ENCODE data around the gene ETS1.

Gene ETS1

GRCh38 chr11:128536506-128536905 lies 50.9 kb downstream of the ETS1 start:
- TF ChIP-seq MAX (IDR thresholded peaks at IDR 0.05; ENCODE audit: low read depth, low read length), result no peak
- TF ChIP-seq CTCF (IDR thresholded peaks at IDR 0.05; ENCODE audit: low read depth, low read length), result no peak
- no peak for TF ChIP-seq POLR2A (IDR thresholded peaks at IDR 0.05; ENCODE audit: extremely low read depth, insufficient read length)
- TF ChIP-seq MYC (IDR thresholded peaks at IDR 0.05; ENCODE audit: low read depth, low read length), result no peak
- DNase-seq (ENCODE audit: low read depth), result no peak

GRCh38 chr11:128535468-128536457 lies 51.6 kb downstream of the ETS1 start:
- no peak for DNase-seq (ENCODE audit: low read depth)
- H3K4me3 ChIP-seq (ENCODE audit: low read depth, low read length), result no peak overlapping the region
- no peak for TF ChIP-seq MAX (IDR thresholded peaks at IDR 0.05; ENCODE audit: low read depth, low read length)
- TF ChIP-seq CTCF (IDR thresholded peaks at IDR 0.05; ENCODE audit: low read depth, low read length), result no peak
- no peak for TF ChIP-seq POLR2A (IDR thresholded peaks at IDR 0.05; ENCODE audit: extremely low read depth, insufficient read length)
- no peak for TF ChIP-seq MYC (IDR thresholded peaks at IDR 0.05; ENCODE audit: low read depth, low read length)

More at GRCh38 chr11:128536506-128536905, 50.9 kb downstream of the ETS1 start:
- no peak overlapping the region for H3K4me3 ChIP-seq (ENCODE audit: low read depth, low read length)

- no peak for DNase-seq (ENCODE audit: low read depth)
- TF ChIP-seq POLR2A (IDR thresholded peaks at IDR 0.05; ENCODE audit: extremely low read depth, insufficient read length) (no peak), CTCF (IDR thresholded peaks at IDR 0.05; ENCODE audit: low read depth, low read length) (no peak), MAX (IDR thresholded peaks at IDR 0.05; ENCODE audit: low read depth, low read length) (no peak), MYC (IDR thresholded peaks at IDR 0.05; ENCODE audit: low read depth, low read length) (no peak)
- no peak overlapping the region for H3K4me3 ChIP-seq (ENCODE audit: low read depth, low read length)
Measured at GRCh38 chr11:128533472-128533871, 53.9 kb downstream of the ETS1 start.

GRCh38 chr11:128532572-128533091 lies 54.7 kb downstream of the ETS1 start:
- DNase-seq (ENCODE audit: low read depth), result no peak
- H3K4me3 ChIP-seq (ENCODE audit: low read depth, low read length), result no peak overlapping the region
- TF ChIP-seq CTCF (IDR thresholded peaks at IDR 0.05; ENCODE audit: low read depth, low read length), result no peak
- TF ChIP-seq MYC (IDR thresholded peaks at IDR 0.05; ENCODE audit: low read depth, low read length), result no peak
- no peak for TF ChIP-seq MAX (IDR thresholded peaks at IDR 0.05; ENCODE audit: low read depth, low read length)
- no peak for TF ChIP-seq POLR2A (IDR thresholded peaks at IDR 0.05; ENCODE audit: extremely low read depth, insufficient read length)

GRCh38 chr11:128532016-128532571 lies 55.3 kb downstream of the ETS1 start:
- TF ChIP-seq MYC (IDR thresholded peaks at IDR 0.05; ENCODE audit: low read depth, low read length) (no peak), CTCF (IDR thresholded peaks at IDR 0.05; ENCODE audit: low read depth, low read length) (no peak), MAX (IDR thresholded peaks at IDR 0.05; ENCODE audit: low read depth, low read length) (no peak), POLR2A (IDR thresholded peaks at IDR 0.05; ENCODE audit: extremely low read depth, insufficient read length) (no peak)
- no peak for DNase-seq (ENCODE audit: low read depth)
- no peak overlapping the region for H3K4me3 ChIP-seq (ENCODE audit: low read depth, low read length)
